Measurements from ENCODE around the gene LBR.

GRCh38 chr1:225368036-225368552 is 59.7 kb downstream of the LBR start:
- TF ChIP-seq CTCF (IDR thresholded peaks at IDR 0.05) = no peak
- no peak for TF ChIP-seq POLR2A (IDR thresholded peaks at IDR 0.05)

All from ovary (tissue), 3 donors.